Uterus (tissue), 4 donors: ENCODE measurements around the gene TGIF1. TPM values are rescaled to one million over a fixed set of nuclear protein-coding genes. Genes with fewer than 3 reads are reported as not detected.

ENCODE experiments used
- DNase-seq, 2 donors: peaks; one replicate each; pipeline ENCODE4 v3.0.0-alpha.2; 2019 to 2020
- H3K27ac ChIP-seq, 2 donors: fragments of 200-600 bp; sonication (generic); 1 replicate in 1 of 2; 2 replicates in 1 of 2; pipeline ENCODE4 v1.5.1; 2016 to 2018
- H3K27me3 ChIP-seq, 2 donors: fragments of 200-600 bp; sonication (generic); one replicate each; pipeline ENCODE4 v1.5.1; 2018 to 2019; ENCODE audit warnings: control low read depth in 1 of 2
- H3K36me3 ChIP-seq, 2 donors: fragments of 200-600 bp; sonication (generic); one replicate each; pipeline ENCODE4 v1.5.1; 2019; ENCODE audit warnings: control low read depth in 1 of 2
- H3K4me1 ChIP-seq, 2 donors: fragments of 200-600 bp; sonication (generic); one replicate each; pipeline ENCODE4 v1.5.1; 2018 to 2019; ENCODE audit warnings: control low read depth in 1 of 2
- H3K4me3 ChIP-seq, 2 donors: fragments of 200-600 bp; sonication (generic); 1 replicate in 1 of 2; 2 replicates in 1 of 2; pipeline ENCODE4 v1.5.1; 2018 to 2019; ENCODE audit warnings: mild to moderate bottlenecking in 1 of 2
- H3K9me3 ChIP-seq, 2 donors: fragments of 200-600 bp; sonication (generic); one replicate each; pipeline ENCODE4 v1.5.1; 2019; ENCODE audit warnings: control low read depth in 1 of 2
- POLR2A ChIP-seq, 2 donors: fragments of 450-650 bp; IDR thresholded peaks; one replicate each; pipeline ENCODE4 v1.6.1; 2016; ENCODE audit warnings: antibody characterized with exemption in 2 of 2, mild to moderate bottlenecking in 1 of 2, moderate library complexity in 1 of 2
- intact Hi-C: fragments of 100-400 bp; cut with DNase I; formaldehyde crosslinking; loops from one replicate; pipeline ENCODE4 v1.15.1; 2023; ENCODE audit warnings: low total_unique reads
- total RNA-seq, 4 donors: library from RNA; depleted of rRNA in 3 of 4; stranded (reverse); fragments of >200 nt in 3 of 4; gene quantifications; one replicate each; pipeline versions ENCODE4 v1.1.0 to v1.2.4, GENCODE V29; 2014 to 2023
- TF ChIP-seq, protein P1 (sequence below), 4 experiments: fragments of 200-600 bp in 2 of 4; fragments of 450-650 bp in 2 of 4; sonication (generic) in 2 of 4; IDR thresholded peaks; one replicate each; pipeline ENCODE4 v1.5.1; 2016 to 2019; ENCODE audit warnings: antibody characterized with exemption in 4 of 4, mild to moderate bottlenecking in 2 of 4, moderate library complexity in 1 of 4
- donor health status: DM: yes; HTN: yes; CAD: no.

TGIF1 gene
- total RNA-seq, 4 donors from 2014 or later = 34.1 to 161 (median 87.0) TPM

DNA sequence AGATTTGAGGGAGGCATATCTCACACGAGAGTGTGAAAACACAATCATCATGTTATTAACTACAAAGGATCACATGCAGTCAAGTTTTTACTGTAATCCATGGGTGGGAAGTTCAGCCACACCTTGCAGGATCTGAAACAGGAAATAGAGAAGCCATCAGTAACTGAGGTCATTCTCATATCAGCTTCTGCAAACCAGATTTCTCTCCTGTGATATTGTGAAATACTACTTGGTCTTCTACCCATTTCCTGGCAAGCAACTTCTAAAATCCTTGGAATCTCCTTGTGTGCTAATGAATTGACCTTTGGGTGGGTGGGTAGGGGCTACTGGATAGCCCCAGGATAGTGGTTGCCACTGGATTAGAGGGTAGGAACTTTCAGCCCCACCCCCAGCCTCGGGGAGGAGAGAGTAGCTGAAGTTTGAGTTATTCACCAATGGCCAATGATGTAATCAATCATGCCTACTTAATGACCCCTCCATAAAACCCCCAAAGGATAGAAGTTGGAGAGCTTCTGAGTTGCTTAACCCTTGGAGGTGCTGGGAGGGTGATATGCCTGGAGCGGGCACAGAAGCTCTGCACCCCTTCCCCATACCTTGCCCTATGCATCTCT is 25.6 kb upstream of the TGIF1 start:
- Histone ChIP-seq H3K9me3 (peaks cover 0 to 5% of the 10 kb centered on the region in 2 donors), H3K36me3 (no peaks in the 10 kb centered on the region), H3K4me1 (no peaks in the 10 kb centered on the region), H3K4me3 (no peak overlapping the region), H3K27ac (no peak overlapping the region), H3K27me3 (no peaks in the 10 kb centered on the region)
- no peak for DNase-seq
- TF ChIP-seq, protein P1, sequence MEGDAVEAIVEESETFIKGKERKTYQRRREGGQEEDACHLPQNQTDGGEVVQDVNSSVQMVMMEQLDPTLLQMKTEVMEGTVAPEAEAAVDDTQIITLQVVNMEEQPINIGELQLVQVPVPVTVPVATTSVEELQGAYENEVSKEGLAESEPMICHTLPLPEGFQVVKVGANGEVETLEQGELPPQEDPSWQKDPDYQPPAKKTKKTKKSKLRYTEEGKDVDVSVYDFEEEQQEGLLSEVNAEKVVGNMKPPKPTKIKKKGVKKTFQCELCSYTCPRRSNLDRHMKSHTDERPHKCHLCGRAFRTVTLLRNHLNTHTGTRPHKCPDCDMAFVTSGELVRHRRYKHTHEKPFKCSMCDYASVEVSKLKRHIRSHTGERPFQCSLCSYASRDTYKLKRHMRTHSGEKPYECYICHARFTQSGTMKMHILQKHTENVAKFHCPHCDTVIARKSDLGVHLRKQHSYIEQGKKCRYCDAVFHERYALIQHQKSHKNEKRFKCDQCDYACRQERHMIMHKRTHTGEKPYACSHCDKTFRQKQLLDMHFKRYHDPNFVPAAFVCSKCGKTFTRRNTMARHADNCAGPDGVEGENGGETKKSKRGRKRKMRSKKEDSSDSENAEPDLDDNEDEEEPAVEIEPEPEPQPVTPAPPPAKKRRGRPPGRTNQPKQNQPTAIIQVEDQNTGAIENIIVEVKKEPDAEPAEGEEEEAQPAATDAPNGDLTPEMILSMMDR (IDR thresholded peaks at IDR 0.05) = no peak
- no peak for TF ChIP-seq POLR2A (IDR thresholded peaks at IDR 0.05)
- intact Hi-C loops = no loop called here

DNA sequence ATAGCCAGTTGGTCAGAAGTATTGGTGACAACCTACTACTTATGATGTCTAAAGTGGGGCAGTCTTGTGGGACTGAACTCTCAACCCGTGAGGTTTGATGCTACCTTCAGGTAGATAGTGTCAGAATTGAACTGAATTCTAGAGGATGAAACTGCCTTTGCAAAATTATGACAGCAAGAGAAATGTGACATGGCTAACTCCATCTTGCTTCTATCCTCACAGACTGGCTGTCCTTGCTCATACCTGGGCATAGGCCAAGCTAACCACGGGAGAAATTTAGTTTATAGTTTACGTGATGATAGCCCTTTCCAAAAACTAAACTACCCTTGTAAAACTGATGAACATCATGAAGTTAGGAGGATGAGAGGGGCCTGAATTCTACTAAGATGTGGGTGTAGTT is 24.9 kb upstream of the TGIF1 start:
- no peaks in the 10 kb centered on the region for H3K36me3 ChIP-seq
- peaks cover 0 to 5% of the 10 kb centered on the region in 2 donors for H3K9me3 ChIP-seq
- DNase-seq = no peak
- no peak overlapping the region for H3K4me3 ChIP-seq
- intact Hi-C loops = no loop called here
- TF ChIP-seq POLR2A (IDR thresholded peaks at IDR 0.05) = no peak
- TF ChIP-seq, protein P1 (IDR thresholded peaks at IDR 0.05) = no peak
- H3K4me1 ChIP-seq = no peaks in the 10 kb centered on the region
- no peak overlapping the region for H3K27ac ChIP-seq
- H3K27me3 ChIP-seq = no peaks in the 10 kb centered on the region

DNA sequence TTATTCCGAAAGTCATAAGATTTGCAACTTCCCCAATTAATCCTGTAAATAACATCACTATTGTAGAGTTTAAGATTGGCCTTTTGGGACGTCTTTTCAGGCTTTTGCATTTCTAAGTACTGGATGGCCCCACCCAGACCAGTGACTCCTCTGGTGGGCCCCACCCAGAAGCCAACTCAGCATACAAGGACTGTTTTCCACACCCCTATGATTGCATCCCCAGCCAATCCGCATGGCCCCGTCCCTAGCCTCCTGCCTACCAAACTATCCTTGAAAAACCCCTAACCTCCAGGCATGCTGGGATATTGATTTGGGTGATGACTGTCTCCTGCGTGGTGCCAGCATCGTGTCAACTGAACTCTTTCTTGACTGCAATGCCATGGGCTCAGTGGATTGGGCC is 24.5 kb upstream of the TGIF1 start:
- Histone ChIP-seq H3K9me3 (peaks cover 0 to 4% of the 10 kb centered on the region in 2 donors), H3K36me3 (no peaks in the 10 kb centered on the region), H3K27me3 (no peaks in the 10 kb centered on the region), H3K27ac (no peak overlapping the region), H3K4me3 (no peak overlapping the region), H3K4me1 (no peaks in the 10 kb centered on the region)
- intact Hi-C loops = no loop called here
- TF ChIP-seq POLR2A (IDR thresholded peaks at IDR 0.05) = no peak
- no peak for DNase-seq

DNA sequence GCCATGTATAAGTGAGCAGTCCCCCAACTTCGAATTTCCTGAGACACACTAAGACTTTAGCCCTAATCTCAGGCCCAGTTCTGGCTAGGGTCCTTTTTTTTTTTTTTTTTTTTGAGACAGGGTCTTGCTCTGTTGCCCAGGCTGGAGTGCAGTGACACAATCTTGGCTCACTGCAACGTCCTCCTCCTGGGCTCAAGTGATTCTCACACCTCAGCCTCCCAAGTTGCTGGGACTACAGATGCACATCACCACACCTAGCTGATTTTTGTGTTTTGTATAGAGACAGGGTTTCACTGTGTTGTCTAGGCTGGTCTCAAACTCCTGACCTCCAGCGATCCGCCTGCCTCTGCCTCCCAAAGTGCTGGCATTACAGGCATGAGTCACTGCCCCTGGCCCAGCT is 23.9 kb upstream of the TGIF1 start:
- Histone ChIP-seq H3K27me3 (no peaks in the 10 kb centered on the region), H3K4me1 (no peaks in the 10 kb centered on the region), H3K4me3 (no peak overlapping the region), H3K27ac (no peak overlapping the region), H3K9me3 (no peaks in the 10 kb centered on the region), H3K36me3 (no peaks in the 10 kb centered on the region)
- no peak for TF ChIP-seq POLR2A (IDR thresholded peaks at IDR 0.05)
- TF ChIP-seq, protein P1 (IDR thresholded peaks at IDR 0.05) = no peak
- no peak for DNase-seq
- intact Hi-C loops = no loop called here

DNA sequence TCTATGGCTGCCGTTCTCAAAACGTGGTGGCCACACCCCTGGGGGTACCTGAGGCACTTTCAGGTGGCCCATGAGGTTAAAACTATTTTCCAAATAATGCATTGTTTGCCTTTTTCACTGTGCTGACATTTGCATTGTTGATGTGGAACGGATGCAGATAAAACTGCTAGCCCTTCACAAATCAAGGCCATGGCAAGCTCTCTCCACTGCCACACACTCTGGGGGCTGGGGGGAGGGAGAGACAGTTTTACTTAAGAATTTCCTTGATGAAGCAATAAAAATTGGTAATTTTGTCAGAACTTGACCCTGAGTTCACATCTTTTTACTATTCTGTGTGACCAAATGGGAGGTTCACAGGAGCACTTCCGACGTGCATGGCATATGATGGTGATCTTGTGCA is 22.0 kb upstream of the TGIF1 start:
- Histone ChIP-seq H3K4me1 (no peaks in the 10 kb centered on the region), H3K9me3 (no peaks in the 10 kb centered on the region), H3K36me3 (no peaks in the 10 kb centered on the region), H3K27ac (no peak overlapping the region), H3K27me3 (no peaks in the 10 kb centered on the region), H3K4me3 (no peak overlapping the region)
- no peak for TF ChIP-seq POLR2A (IDR thresholded peaks at IDR 0.05)
- TF ChIP-seq, protein P1 (IDR thresholded peaks at IDR 0.05) = no peak
- no peak for DNase-seq
- intact Hi-C loops = no loop called here

DNA sequence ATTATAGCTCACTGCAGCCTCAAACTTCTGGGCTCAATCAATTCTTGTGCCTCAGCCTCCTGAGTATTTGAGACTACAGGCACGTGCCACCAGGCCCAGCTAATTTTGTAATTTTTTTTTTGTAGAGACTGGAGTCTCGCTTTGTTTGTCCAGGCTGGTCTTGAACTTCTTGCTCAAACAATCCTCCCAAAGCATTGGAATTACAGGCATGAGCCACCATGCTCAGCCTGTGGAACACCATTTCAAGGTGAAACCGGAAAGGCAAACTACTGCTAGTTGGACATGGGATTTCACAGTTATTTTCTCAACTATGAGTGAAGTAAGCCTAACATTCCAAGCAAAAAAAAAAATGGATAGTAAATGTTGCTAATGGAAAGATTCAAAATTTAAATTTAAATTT is 20.9 kb upstream of the TGIF1 start:
- H3K36me3 ChIP-seq = no peaks in the 10 kb centered on the region
- no peak overlapping the region for H3K4me3 ChIP-seq
- DNase-seq = no peak
- intact Hi-C loops = no loop called here
- H3K9me3 ChIP-seq = no peaks in the 10 kb centered on the region
- no peaks in the 10 kb centered on the region for H3K4me1 ChIP-seq
- no peak overlapping the region for H3K27ac ChIP-seq
- H3K27me3 ChIP-seq = no peaks in the 10 kb centered on the region
- TF ChIP-seq, protein P1 (IDR thresholded peaks at IDR 0.05) = no peak
- no peak for TF ChIP-seq POLR2A (IDR thresholded peaks at IDR 0.05)
